ENCODE measurements around the gene NEFH.

DNA sequence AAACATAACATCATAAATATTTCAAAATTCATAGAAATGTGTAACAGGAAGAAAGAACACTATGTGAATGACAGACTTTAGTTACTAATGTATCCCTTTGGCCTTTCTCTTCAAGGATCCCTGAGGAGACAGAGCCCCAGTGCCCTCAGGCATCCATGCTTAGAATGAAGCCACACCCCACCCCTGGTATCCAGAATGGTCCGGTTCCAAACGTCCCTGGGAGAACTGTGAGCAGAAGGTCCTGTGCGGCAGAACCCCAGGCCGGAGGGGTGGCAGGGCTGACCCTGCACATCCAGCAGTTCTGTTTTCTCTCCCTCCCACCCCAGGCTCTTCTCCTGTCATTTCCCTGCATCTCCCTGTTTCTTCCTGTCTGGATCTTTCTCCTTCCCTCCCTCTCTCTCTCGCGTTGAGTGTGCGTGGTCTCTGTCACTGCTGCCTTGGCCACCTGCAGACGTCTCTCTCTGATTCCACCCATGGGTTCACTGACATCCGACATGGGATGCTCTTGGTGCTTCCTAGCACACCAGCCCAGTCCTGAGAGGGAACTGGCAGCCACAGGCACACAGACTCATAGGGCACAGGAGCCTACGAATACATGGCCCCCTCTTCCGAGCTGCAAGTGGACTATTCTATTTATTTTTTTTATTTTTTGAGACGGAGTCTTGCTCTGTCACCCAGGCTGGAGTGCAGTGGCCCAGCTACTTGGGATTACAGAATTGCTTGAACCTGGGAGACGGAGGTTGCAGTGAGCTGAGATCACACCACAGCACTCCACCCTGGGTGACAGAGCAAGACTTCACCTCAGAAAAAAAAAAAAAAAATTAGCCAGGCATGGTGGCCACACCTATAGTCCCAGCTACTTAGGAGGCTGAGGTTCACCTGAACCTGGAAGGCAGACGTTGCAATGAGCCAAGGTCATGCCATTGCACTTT is 35.9 kb upstream of the NEFH start:
- no peak for TF ChIP-seq CEBPB (IDR thresholded peaks at IDR 0.05)
- TF ChIP-seq, protein P1, sequence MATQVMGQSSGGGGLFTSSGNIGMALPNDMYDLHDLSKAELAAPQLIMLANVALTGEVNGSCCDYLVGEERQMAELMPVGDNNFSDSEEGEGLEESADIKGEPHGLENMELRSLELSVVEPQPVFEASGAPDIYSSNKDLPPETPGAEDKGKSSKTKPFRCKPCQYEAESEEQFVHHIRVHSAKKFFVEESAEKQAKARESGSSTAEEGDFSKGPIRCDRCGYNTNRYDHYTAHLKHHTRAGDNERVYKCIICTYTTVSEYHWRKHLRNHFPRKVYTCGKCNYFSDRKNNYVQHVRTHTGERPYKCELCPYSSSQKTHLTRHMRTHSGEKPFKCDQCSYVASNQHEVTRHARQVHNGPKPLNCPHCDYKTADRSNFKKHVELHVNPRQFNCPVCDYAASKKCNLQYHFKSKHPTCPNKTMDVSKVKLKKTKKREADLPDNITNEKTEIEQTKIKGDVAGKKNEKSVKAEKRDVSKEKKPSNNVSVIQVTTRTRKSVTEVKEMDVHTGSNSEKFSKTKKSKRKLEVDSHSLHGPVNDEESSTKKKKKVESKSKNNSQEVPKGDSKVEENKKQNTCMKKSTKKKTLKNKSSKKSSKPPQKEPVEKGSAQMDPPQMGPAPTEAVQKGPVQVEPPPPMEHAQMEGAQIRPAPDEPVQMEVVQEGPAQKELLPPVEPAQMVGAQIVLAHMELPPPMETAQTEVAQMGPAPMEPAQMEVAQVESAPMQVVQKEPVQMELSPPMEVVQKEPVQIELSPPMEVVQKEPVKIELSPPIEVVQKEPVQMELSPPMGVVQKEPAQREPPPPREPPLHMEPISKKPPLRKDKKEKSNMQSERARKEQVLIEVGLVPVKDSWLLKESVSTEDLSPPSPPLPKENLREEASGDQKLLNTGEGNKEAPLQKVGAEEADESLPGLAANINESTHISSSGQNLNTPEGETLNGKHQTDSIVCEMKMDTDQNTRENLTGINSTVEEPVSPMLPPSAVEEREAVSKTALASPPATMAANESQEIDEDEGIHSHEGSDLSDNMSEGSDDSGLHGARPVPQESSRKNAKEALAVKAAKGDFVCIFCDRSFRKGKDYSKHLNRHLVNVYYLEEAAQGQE (IDR thresholded peaks at IDR 0.05; ENCODE audit: low read depth): no peak
- TF ChIP-seq RAD21 (IDR thresholded peaks at IDR 0.05; ENCODE audit: low read depth): no peak
- no peak for TF ChIP-seq TAF1 (IDR thresholded peaks at IDR 0.05; ENCODE audit: low read depth)
- no peak for TF ChIP-seq EGR1 (IDR thresholded peaks at IDR 0.05)
- no peak for TF ChIP-seq YY1 (IDR thresholded peaks at IDR 0.05; ENCODE audit: low read depth)
- no peak for TF ChIP-seq ZBTB7A (IDR thresholded peaks at IDR 0.05; ENCODE audit: low read depth)
- no peak for TF ChIP-seq EP300 (IDR thresholded peaks at IDR 0.05; ENCODE audit: borderline replicate concordance)
- TF ChIP-seq, protein P2, sequence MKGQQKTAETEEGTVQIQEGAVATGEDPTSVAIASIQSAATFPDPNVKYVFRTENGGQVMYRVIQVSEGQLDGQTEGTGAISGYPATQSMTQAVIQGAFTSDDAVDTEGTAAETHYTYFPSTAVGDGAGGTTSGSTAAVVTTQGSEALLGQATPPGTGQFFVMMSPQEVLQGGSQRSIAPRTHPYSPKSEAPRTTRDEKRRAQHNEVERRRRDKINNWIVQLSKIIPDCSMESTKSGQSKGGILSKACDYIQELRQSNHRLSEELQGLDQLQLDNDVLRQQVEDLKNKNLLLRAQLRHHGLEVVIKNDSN (IDR thresholded peaks at IDR 0.05): no peak
- TF ChIP-seq NFIC (IDR thresholded peaks at IDR 0.05): no peak
